GM23338 (cell line): ENCODE results near the gene CDC14B. TPM values are rescaled to one million over a fixed set of nuclear protein-coding genes. Genes with fewer than 3 reads are reported as not detected.

Source experiments
- ATAC-seq: fragments of 200-7000 bp; cut with Tn5 transposase; 3 replicates; pipeline ENCODE4 v1.9.1; 2020
- DNase-seq: peaks from one replicate; pipeline ENCODE4 v3.0.0-alpha.2; 2015; ENCODE audit warnings: low spot score
- H2AFZ ChIP-seq: fragments of 200-600 bp; sonication (generic); 2 replicates; pipeline ENCODE4 v1.8.0; 2016; ENCODE audit warnings: antibody characterized with exemption, mild to moderate bottlenecking, moderate library complexity
- H3F3A ChIP-seq: fragments of 200-600 bp; sonication (generic); replicated peaks from 2 replicates; pipeline ENCODE4 v1.8.0; 2017; ENCODE audit warnings: antibody characterized with exemption, mixed run types, low read depth
- H3K27ac ChIP-seq: fragments of 200-600 bp; sonication (generic); 2 replicates; pipeline ENCODE4 v1.6.1; 2016; ENCODE audit warnings: low read depth
- H3K27me3 ChIP-seq: fragments of 200-600 bp; sonication (generic); 2 replicates; pipeline ENCODE4 v1.8.0; 2016; ENCODE audit warnings: mild to moderate bottlenecking, mixed run types, moderate library complexity; ENCODE audit not compliant: insufficient read depth
- H3K36me3 ChIP-seq: fragments of 200-600 bp; sonication (generic); 2 replicates; pipeline ENCODE4 v1.8.0; 2016; ENCODE audit warnings: mild to moderate bottlenecking; ENCODE audit not compliant: insufficient read depth
- H3K4me1 ChIP-seq: fragments of 200-600 bp; sonication (generic); 2 replicates; pipeline ENCODE4 v1.8.0; 2016; ENCODE audit warnings: mild to moderate bottlenecking, moderate library complexity; ENCODE audit not compliant: insufficient read depth
- H3K4me2 ChIP-seq: fragments of 200-600 bp; sonication (generic); 2 replicates; pipeline ENCODE4 v1.7.1; 2017; ENCODE audit warnings: mixed run types
- H3K4me3 ChIP-seq: fragments of 200-600 bp; sonication (generic); 2 replicates; pipeline ENCODE4 v1.6.1; 2016; ENCODE audit warnings: mixed run types
- H3K79me2 ChIP-seq: fragments of 200-600 bp; sonication (generic); replicated peaks from 2 replicates; pipeline ENCODE4 v1.8.0; 2017; ENCODE audit warnings: mild to moderate bottlenecking; ENCODE audit not compliant: insufficient read depth
- H3K9me2 ChIP-seq: fragments of 200-600 bp; sonication (generic); 2 replicates; pipeline ENCODE4 v1.8.0; 2017; ENCODE audit not compliant: insufficient read depth
- H4K20me1 ChIP-seq: fragments of 200-600 bp; sonication (generic); replicated peaks from 2 replicates; pipeline ENCODE4 v1.8.0; 2017; ENCODE audit warnings: mild to moderate bottlenecking; ENCODE audit not compliant: insufficient read depth
- H3K27ac Mint-ChIP-seq: 2 replicates; pipeline ENCODE4 v1.8.0; 2020; ENCODE audit warnings: inconsistent platforms, mild to moderate bottlenecking, moderate library complexity, mixed read lengths
- H3K27me3 Mint-ChIP-seq: 3 replicates; pipeline ENCODE4 v1.8.0; 2022; ENCODE audit warnings: low read depth, mild to moderate bottlenecking, moderate library complexity, mixed read lengths, inconsistent platforms; ENCODE audit not compliant: insufficient read depth, poor library complexity
- H3K36me3 Mint-ChIP-seq: 3 replicates; pipeline ENCODE4 v1.8.0; 2021; ENCODE audit warnings: low read depth, mild to moderate bottlenecking, inconsistent platforms, moderate library complexity, mixed read lengths
- H3K4me1 Mint-ChIP-seq: 3 replicates; pipeline ENCODE4 v1.8.0; 2020; ENCODE audit warnings: mild to moderate bottlenecking, inconsistent platforms, mixed read lengths
- H3K4me3 Mint-ChIP-seq: 3 replicates; pipeline ENCODE4 v1.8.0; 2021; ENCODE audit warnings: moderate library complexity, mild to moderate bottlenecking, inconsistent platforms, mixed read lengths
- H3K9me3 Mint-ChIP-seq: 3 replicates; pipeline ENCODE4 v1.8.0; 2020; ENCODE audit warnings: moderate library complexity, mild to moderate bottlenecking, inconsistent platforms, mixed read lengths
- NANOG ChIP-seq: IDR thresholded peaks from 2 replicates; pipeline ENCODE4 v1.6.1; 2016; ENCODE audit warnings: antibody characterized with exemption, borderline replicate concordance
- POLR2AphosphoS5 ChIP-seq: IDR thresholded peaks from 2 replicates; pipeline ENCODE4 v1.6.1; 2016; ENCODE audit warnings: antibody characterized with exemption, low read depth
- ZNF331 ChIP-seq: fragments of 250-450 bp; sonication (Bioruptor Pico); IDR thresholded peaks from 2 replicates; pipeline ENCODE4 v1.5.0; 2020; ENCODE audit warnings: low read depth, mild to moderate bottlenecking, moderate library complexity
- polyA plus RNA-seq: library from polyadenylated mRNA; unstranded; fragments of >200 nt; fragmentation: Nextera tagmentation; extraction: Ambion mirVana; gene quantifications from 2 replicates; pipeline ENCODE4 v1.2.1, GENCODE V29; 2016
- total RNA-seq: library from RNA; depleted of rRNA; stranded (reverse); fragments of >200 nt; shearing (Covaris generic); gene quantifications from 2 replicates; pipeline ENCODE4 v1.2.3, GENCODE V29; 2014
- TF ChIP-seq, protein P1 (sequence below), 2 experiments: fragments of 200-600 bp in 1 of 2; sonication (generic) in 1 of 2; conservative IDR thresholded peaks; 2 replicates each; pipeline versions ENCODE4 v1.5.1 to v1.6.1; 2016 to 2017; ENCODE audit warnings: antibody characterized with exemption in 2 of 2, low read depth in 2 of 2, mild to moderate bottlenecking in 2 of 2, moderate library complexity in 1 of 2
- TF ChIP-seq, protein P2 (sequence below): fragments of 250-450 bp; sonication (Bioruptor Pico); IDR thresholded peaks from 2 replicates; pipeline ENCODE4 v1.5.0; 2020; ENCODE audit warnings: mild to moderate bottlenecking, moderate library complexity

CDC14B gene
- total and polyA plus RNA-seq, 2 experiments from 2014 or later = 12.2 to 52.1 TPM

DNA sequence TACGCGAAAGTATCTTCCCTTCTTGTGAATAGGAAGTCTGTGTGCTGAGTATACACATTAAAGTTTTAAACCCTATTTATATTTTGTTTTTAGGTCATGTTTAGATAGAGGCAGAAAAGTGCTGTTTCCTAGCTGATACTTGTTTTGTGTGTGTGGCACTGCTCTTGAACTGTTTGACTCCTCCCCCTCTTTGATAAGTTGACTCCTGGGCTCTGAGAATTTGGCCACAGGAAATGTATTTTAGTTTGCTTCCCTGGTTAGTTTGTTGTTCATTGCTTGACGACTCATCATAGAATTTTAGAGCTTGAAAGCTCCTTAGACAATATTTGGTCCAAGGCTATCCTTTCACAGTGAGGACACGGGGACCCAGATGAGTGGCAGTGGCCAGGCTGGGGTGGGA lies 2.0 kb upstream of the CDC14B start:
- Histone ChIP-seq H2AFZ (0 out of 2 replicates have a peak overlapping the region, but pooled peaks have one; percentile 76), H4K20me1 (peaks cover 21% of the 10 kb centered on the region), H3F3A (peaks cover 11% of the 10 kb centered on the region), H3K4me1 (peaks cover 21% of the 10 kb centered on the region), H3K4me3 (peak overlapping the region; percentile 49), H3K36me3 (no peaks in the 10 kb centered on the region), H3K9me2 (no peaks in the 10 kb centered on the region), H3K79me2 (peaks cover 18% of the 10 kb centered on the region), H3K4me2 (peak overlapping the region; percentile 81), H3K27ac (peak overlapping the region; percentile 26; the same call in 1 of the 2 replicates), H3K27me3 (peaks cover 20% of the 10 kb centered on the region)
- ATAC-seq = no peak
- H3K4me1 Mint-ChIP-seq = peaks cover 32% of the 10 kb centered on the region
- peak overlapping the region; percentile 83 for H3K4me3 Mint-ChIP-seq
- peaks cover 28% of the 10 kb centered on the region for H3K27me3 Mint-ChIP-seq
- TF ChIP-seq POLR2AphosphoS5 (no peak), ZNF331 (CRISPR knock-in tag) (no peak)
- TF ChIP-seq, protein P1, sequence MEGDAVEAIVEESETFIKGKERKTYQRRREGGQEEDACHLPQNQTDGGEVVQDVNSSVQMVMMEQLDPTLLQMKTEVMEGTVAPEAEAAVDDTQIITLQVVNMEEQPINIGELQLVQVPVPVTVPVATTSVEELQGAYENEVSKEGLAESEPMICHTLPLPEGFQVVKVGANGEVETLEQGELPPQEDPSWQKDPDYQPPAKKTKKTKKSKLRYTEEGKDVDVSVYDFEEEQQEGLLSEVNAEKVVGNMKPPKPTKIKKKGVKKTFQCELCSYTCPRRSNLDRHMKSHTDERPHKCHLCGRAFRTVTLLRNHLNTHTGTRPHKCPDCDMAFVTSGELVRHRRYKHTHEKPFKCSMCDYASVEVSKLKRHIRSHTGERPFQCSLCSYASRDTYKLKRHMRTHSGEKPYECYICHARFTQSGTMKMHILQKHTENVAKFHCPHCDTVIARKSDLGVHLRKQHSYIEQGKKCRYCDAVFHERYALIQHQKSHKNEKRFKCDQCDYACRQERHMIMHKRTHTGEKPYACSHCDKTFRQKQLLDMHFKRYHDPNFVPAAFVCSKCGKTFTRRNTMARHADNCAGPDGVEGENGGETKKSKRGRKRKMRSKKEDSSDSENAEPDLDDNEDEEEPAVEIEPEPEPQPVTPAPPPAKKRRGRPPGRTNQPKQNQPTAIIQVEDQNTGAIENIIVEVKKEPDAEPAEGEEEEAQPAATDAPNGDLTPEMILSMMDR (conservative IDR thresholded peaks at IDR 0.05; ENCODE audit: low read depth in 2 of 2) = no peak
- peak overlapping the region; percentile 19; the same call in 1 of the 2 replicates for H3K27ac Mint-ChIP-seq
- no peaks in the 10 kb centered on the region for H3K9me3 Mint-ChIP-seq
- no peaks in the 10 kb centered on the region for H3K36me3 Mint-ChIP-seq
- peak; percentile 34 for DNase-seq

DNA sequence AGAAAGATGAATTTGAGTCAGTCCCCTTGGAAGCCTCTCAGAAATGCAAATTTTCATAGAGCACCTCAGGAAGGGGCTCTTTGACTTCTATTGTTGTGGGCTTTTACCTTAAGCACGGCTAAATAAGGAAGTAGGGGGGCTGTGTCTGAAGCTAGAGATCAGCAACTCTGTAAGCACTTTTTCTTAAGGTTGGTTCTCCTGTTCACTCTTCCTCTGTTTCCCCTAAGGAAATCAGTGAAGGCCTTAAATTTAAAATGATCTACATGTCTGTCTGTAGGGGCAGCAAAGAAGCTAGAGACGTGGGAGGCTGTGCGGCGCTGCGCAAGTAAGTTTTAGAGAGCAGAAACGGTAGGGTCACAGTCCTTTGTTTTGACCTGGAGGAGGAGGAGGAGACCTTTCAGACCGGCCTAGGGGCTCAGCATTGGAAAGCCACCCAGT lies 1.2 kb upstream of the CDC14B start:
- H3K36me3 ChIP-seq = no peaks in the 10 kb centered on the region
- peaks cover 34% of the 10 kb centered on the region for H3K4me1 Mint-ChIP-seq
- H3K9me3 Mint-ChIP-seq = no peaks in the 10 kb centered on the region
- H3K36me3 Mint-ChIP-seq = no peaks in the 10 kb centered on the region
- H4K20me1 ChIP-seq = peaks cover 24% of the 10 kb centered on the region
- H3K4me2 ChIP-seq = peak overlapping the region; percentile 81
- peaks cover 26% of the 10 kb centered on the region for H3K79me2 ChIP-seq
- no peaks in the 10 kb centered on the region for H3K9me2 ChIP-seq
- peaks cover 20% of the 10 kb centered on the region for H3K27me3 ChIP-seq
- H3K27ac ChIP-seq = peak overlapping the region; percentile 26
- peak overlapping the region; percentile 83 for H3K4me3 Mint-ChIP-seq
- peaks cover 21% of the 10 kb centered on the region for H3K4me1 ChIP-seq
- DNase-seq = peak; percentile 81
- H2AFZ ChIP-seq = no peak overlapping the region
- H3K4me3 ChIP-seq = peak overlapping the region; percentile 49
- TF ChIP-seq, protein P1 (conservative IDR thresholded peaks at IDR 0.05; ENCODE audit: low read depth in 2 of 2) = peak in 1 of 2 experiments; percentile 33; a peak in 2 of 4 replicates
- TF ChIP-seq POLR2AphosphoS5 (peak; percentile 37; the same call in 1 of the 2 replicates), NANOG (peak; percentile 93), ZNF331 (CRISPR knock-in tag) (no peak)
- TF ChIP-seq, protein P2, sequence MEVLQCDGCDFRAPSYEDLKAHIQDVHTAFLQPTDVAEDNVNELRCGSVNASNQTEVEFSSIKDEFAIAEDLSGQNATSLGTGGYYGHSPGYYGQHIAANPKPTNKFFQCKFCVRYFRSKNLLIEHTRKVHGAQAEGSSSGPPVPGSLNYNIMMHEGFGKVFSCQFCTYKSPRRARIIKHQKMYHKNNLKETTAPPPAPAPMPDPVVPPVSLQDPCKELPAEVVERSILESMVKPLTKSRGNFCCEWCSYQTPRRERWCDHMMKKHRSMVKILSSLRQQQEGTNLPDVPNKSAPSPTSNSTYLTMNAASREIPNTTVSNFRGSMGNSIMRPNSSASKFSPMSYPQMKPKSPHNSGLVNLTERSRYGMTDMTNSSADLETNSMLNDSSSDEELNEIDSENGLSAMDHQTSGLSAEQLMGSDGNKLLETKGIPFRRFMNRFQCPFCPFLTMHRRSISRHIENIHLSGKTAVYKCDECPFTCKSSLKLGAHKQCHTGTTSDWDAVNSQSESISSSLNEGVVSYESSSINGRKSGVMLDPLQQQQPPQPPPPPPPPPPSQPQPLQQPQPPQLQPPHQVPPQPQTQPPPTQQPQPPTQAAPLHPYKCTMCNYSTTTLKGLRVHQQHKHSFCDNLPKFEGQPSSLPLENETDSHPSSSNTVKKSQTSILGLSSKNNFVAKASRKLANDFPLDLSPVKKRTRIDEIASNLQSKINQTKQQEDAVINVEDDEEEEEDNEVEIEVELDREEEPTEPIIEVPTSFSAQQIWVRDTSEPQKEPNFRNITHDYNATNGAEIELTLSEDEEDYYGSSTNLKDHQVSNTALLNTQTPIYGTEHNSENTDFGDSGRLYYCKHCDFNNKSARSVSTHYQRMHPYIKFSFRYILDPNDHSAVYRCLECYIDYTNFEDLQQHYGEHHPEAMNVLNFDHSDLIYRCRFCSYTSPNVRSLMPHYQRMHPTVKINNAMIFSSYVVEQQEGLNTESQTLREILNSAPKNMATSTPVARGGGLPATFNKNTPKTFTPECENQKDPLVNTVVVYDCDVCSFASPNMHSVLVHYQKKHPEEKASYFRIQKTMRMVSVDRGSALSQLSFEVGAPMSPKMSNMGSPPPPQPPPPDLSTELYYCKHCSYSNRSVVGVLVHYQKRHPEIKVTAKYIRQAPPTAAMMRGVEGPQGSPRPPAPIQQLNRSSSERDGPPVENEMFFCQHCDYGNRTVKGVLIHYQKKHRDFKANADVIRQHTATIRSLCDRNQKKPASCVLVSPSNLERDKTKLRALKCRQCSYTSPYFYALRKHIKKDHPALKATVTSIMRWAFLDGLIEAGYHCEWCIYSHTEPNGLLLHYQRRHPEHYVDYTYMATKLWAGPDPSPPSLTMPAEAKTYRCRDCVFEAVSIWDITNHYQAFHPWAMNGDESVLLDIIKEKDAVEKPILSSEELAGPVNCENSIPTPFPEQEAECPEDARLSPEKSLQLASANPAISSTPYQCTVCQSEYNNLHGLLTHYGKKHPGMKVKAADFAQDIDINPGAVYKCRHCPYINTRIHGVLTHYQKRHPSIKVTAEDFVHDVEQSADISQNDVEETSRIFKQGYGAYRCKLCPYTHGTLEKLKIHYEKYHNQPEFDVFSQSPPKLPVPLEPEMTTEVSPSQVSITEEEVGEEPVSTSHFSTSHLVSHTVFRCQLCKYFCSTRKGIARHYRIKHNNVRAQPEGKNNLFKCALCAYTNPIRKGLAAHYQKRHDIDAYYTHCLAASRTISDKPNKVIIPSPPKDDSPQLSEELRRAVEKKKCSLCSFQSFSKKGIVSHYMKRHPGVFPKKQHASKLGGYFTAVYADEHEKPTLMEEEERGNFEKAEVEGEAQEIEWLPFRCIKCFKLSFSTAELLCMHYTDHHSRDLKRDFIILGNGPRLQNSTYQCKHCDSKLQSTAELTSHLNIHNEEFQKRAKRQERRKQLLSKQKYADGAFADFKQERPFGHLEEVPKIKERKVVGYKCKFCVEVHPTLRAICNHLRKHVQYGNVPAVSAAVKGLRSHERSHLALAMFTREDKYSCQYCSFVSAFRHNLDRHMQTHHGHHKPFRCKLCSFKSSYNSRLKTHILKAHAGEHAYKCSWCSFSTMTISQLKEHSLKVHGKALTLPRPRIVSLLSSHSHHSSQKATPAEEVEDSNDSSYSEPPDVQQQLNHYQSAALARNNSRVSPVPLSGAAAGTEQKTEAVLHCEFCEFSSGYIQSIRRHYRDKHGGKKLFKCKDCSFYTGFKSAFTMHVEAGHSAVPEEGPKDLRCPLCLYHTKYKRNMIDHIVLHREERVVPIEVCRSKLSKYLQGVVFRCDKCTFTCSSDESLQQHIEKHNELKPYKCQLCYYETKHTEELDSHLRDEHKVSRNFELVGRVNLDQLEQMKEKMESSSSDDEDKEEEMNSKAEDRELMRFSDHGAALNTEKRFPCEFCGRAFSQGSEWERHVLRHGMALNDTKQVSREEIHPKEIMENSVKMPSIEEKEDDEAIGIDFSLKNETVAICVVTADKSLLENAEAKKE = peak; percentile 35; the same call in 1 of the 2 replicates
- ATAC-seq = peak; percentile 69
- peak overlapping the region; percentile 93 for H3K27ac Mint-ChIP-seq
- peaks cover 11% of the 10 kb centered on the region for H3F3A ChIP-seq
- peaks cover 27% of the 10 kb centered on the region for H3K27me3 Mint-ChIP-seq
